Uterus (tissue), 4 donors: ENCODE results near the gene THSD4. TPM values are rescaled to one million over a fixed set of nuclear protein-coding genes. Genes with fewer than 3 reads are reported as not detected.
"Not testable (repeated sequence)": the region's sequence is repeated elsewhere in the genome, so short reads cannot be mapped to it uniquely, and the experiment has no call there.

Experiments
- DNase-seq, 2 donors: peaks; one replicate each; pipeline ENCODE4 v3.0.0-alpha.2; 2019 to 2020
- H3K27ac ChIP-seq, 2 donors: fragments of 200-600 bp; sonication (generic); 1 replicate in 1 of 2; 2 replicates in 1 of 2; pipeline ENCODE4 v1.5.1; 2016 to 2018
- H3K27me3 ChIP-seq, 2 donors: fragments of 200-600 bp; sonication (generic); one replicate each; pipeline ENCODE4 v1.5.1; 2018 to 2019; ENCODE audit warnings: control low read depth in 1 of 2
- H3K36me3 ChIP-seq, 2 donors: fragments of 200-600 bp; sonication (generic); one replicate each; pipeline ENCODE4 v1.5.1; 2019; ENCODE audit warnings: control low read depth in 1 of 2
- H3K4me1 ChIP-seq, 2 donors: fragments of 200-600 bp; sonication (generic); one replicate each; pipeline ENCODE4 v1.5.1; 2018 to 2019; ENCODE audit warnings: control low read depth in 1 of 2
- H3K4me3 ChIP-seq, 2 donors: fragments of 200-600 bp; sonication (generic); 1 replicate in 1 of 2; 2 replicates in 1 of 2; pipeline ENCODE4 v1.5.1; 2018 to 2019; ENCODE audit warnings: mild to moderate bottlenecking in 1 of 2
- H3K9me3 ChIP-seq, 2 donors: fragments of 200-600 bp; sonication (generic); one replicate each; pipeline ENCODE4 v1.5.1; 2019; ENCODE audit warnings: control low read depth in 1 of 2
- POLR2A ChIP-seq, 2 donors: fragments of 450-650 bp; IDR thresholded peaks; one replicate each; pipeline ENCODE4 v1.6.1; 2016; ENCODE audit warnings: antibody characterized with exemption in 2 of 2, mild to moderate bottlenecking in 1 of 2, moderate library complexity in 1 of 2
- intact Hi-C: fragments of 100-400 bp; cut with DNase I; formaldehyde crosslinking; loops from one replicate; pipeline ENCODE4 v1.15.1; 2023; ENCODE audit warnings: low total_unique reads
- total RNA-seq, 4 donors: library from RNA; depleted of rRNA in 3 of 4; stranded (reverse); fragments of >200 nt in 3 of 4; gene quantifications; one replicate each; pipeline versions ENCODE4 v1.1.0 to v1.2.4, GENCODE V29; 2014 to 2023
- TF ChIP-seq, protein P1 (sequence below), 4 experiments: fragments of 200-600 bp in 2 of 4; fragments of 450-650 bp in 2 of 4; sonication (generic) in 2 of 4; IDR thresholded peaks; one replicate each; pipeline ENCODE4 v1.5.1; 2016 to 2019; ENCODE audit warnings: antibody characterized with exemption in 4 of 4, mild to moderate bottlenecking in 2 of 4, moderate library complexity in 1 of 4
- donor health status: DM: yes; HTN: yes; CAD: no.

Gene THSD4
- total RNA-seq, 4 donors from 2014 or later = 7.1 to 144 (median 35.4) TPM

DNA sequence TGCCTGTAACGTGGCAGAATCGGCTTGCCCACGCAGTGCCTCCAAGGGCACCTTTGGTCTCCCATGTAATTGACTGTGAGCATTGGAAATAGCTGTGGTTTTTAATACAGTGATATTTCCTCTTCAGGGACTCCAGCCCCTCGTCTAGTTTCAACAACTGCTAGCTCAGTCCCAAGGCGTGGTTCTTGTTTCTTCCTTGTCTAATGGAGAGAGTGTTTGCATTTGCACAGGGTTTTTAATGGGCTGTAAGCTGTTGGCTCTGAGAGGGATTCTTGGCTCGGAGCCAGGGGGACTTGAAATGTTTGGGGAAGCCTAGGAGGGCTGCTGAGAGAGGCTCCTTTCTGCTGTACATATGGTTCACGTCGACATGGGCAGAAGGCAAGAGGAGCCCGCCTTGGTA lies 86.2 kb downstream of the THSD4 start:
- Histone ChIP-seq H3K27ac (no peak overlapping the region), H3K4me1 (no peaks in the 10 kb centered on the region), H3K27me3 (no peaks in the 10 kb centered on the region), H3K4me3 (no peak overlapping the region), H3K9me3 (no peaks in the 10 kb centered on the region), H3K36me3 (no peaks in the 10 kb centered on the region)
- no peak for DNase-seq
- intact Hi-C loops = no loop called here
- TF ChIP-seq POLR2A (IDR thresholded peaks at IDR 0.05) = no peak
- TF ChIP-seq, protein P1, sequence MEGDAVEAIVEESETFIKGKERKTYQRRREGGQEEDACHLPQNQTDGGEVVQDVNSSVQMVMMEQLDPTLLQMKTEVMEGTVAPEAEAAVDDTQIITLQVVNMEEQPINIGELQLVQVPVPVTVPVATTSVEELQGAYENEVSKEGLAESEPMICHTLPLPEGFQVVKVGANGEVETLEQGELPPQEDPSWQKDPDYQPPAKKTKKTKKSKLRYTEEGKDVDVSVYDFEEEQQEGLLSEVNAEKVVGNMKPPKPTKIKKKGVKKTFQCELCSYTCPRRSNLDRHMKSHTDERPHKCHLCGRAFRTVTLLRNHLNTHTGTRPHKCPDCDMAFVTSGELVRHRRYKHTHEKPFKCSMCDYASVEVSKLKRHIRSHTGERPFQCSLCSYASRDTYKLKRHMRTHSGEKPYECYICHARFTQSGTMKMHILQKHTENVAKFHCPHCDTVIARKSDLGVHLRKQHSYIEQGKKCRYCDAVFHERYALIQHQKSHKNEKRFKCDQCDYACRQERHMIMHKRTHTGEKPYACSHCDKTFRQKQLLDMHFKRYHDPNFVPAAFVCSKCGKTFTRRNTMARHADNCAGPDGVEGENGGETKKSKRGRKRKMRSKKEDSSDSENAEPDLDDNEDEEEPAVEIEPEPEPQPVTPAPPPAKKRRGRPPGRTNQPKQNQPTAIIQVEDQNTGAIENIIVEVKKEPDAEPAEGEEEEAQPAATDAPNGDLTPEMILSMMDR (IDR thresholded peaks at IDR 0.05) = no peak

DNA sequence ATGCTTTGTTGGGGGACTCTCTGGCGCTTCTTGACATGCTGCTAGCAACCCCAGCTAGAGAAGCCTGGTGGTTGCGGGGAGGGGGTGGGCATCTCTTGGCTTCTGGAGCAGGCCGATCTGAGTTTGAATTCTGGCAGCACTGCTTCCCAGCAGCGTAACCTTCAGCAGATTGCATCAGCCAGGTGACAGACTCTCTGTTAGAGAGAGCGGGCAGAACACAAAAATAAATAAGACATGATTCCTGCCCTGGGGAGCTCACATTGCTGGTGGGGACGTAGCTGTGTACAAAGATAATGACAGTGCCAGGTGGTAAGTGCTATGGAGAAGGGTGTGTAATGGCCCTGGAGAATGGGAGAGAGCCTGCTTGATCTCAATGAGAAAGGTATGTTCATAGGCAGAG lies 87.4 kb downstream of the THSD4 start:
- no peaks in the 10 kb centered on the region for H3K4me1 ChIP-seq
- no peak overlapping the region for H3K4me3 ChIP-seq
- TF ChIP-seq POLR2A (IDR thresholded peaks at IDR 0.05) = no peak
- TF ChIP-seq, protein P1 (IDR thresholded peaks at IDR 0.05) = no peak
- no peak overlapping the region for H3K27ac ChIP-seq
- H3K9me3 ChIP-seq = no peaks in the 10 kb centered on the region
- intact Hi-C loops = no loop called here
- H3K36me3 ChIP-seq = no peaks in the 10 kb centered on the region
- H3K27me3 ChIP-seq = no peaks in the 10 kb centered on the region
- DNase-seq = no peak

DNA sequence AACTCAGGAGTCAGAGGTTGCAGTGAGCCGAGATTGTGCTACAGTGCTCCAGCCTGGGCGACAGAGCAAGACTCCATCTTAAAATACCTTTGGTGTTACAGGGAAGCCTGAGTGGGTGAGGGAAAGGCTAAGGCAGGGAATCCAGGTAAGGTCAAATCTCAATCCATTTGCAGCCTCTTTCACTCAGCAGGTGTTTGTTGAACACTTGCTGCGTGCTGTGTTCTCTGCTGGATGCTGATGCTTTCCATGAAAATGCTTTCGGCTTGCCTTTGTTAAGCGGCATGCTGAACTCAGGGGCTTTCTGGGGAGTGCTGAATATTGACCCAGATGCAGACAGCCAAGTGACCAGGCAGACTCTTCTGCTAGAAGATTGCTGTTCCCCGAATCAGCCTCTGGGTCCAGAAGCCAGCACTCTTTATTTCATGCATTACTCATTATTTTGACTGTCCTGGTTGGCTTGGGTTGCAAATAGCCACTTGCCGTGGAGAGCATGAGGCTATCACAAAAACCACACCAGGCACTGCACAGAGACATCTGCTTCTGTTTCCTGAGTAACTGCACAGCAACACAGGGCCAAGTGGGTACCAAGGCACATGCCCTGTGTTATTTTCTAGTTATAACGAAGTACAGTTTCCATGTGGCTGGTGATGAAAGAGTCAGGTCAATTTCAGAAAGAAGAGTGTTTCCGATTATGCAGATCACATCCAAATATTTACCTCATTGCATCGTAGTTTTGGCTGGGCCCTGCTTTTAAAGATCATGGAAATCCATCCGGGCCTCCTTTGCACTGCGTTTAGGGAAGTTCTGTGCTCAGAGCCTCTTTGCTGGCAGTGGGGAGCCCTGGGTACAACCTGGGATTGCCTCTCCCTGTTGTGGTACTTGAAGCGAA lies 88.6 kb downstream of the THSD4 start:
- no peak for DNase-seq
- Histone ChIP-seq H3K27ac (no peak overlapping the region), H3K9me3 (no peaks in the 10 kb centered on the region), H3K36me3 (no peaks in the 10 kb centered on the region), H3K4me1 (no peaks in the 10 kb centered on the region), H3K4me3 (no peak overlapping the region), H3K27me3 (no peaks in the 10 kb centered on the region)
- TF ChIP-seq, protein P1 (IDR thresholded peaks at IDR 0.05) = no peak
- no peak for TF ChIP-seq POLR2A (IDR thresholded peaks at IDR 0.05)
- intact Hi-C loops = no loop called here

DNA sequence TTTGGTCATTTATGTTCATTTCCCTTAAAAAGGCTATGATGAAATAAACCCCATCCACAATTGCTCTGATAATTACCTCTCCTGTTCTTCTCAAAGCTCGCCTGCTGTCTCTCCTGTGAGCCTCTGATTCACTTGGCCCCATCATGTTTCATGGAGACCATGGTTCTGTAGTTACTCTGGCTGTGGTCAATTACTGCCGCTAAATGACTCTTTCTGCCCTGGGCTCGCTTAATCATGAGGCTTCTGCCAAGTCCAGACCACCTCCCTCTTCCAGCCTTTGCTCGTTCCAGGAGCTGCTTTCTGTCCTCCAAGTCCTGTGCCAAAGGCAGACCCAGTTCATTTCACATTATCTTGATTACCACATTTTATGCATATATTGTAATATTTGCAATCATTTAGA lies 91.9 kb downstream of the THSD4 start:
- no peaks in the 10 kb centered on the region for H3K4me1 ChIP-seq
- no peak for TF ChIP-seq POLR2A (IDR thresholded peaks at IDR 0.05)
- TF ChIP-seq, protein P1 (IDR thresholded peaks at IDR 0.05) = no peak

DNA sequence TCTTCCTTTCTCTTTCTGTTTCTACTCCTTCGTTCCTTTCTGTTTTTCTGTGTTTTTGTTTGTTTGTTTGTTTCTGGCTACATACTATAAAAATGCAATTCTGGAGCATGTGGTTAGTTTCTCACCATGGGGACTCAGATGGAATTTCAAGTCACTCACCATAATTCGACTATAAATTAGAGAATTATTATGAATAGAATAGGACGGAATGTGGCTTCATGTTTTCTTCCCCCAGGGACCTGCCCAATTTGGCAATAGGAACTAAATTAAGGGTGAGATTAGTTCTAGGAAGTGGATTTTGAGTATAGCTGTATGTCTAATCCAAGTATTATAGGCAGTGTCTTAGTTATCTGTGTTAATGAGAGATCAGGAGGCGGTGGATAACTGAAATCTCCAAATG lies 96.9 kb downstream of the THSD4 start:
- Histone ChIP-seq H3K4me3 (no peak overlapping the region), H3K27ac (no peak overlapping the region), H3K4me1 (no peaks in the 10 kb centered on the region), H3K36me3 (no peaks in the 10 kb centered on the region), H3K27me3 (no peaks in the 10 kb centered on the region), H3K9me3 (no peaks in the 10 kb centered on the region)
- TF ChIP-seq, protein P1 (IDR thresholded peaks at IDR 0.05) = no peak
- no peak for TF ChIP-seq POLR2A (IDR thresholded peaks at IDR 0.05)
- intact Hi-C loops = no loop called here
- DNase-seq = no peak

More for the DNA sequence above, 91.9 kb downstream of the THSD4 start:
- no peaks in the 10 kb centered on the region for H3K9me3 ChIP-seq
- DNase-seq = no peak
- no peak overlapping the region for H3K27ac ChIP-seq
- intact Hi-C loops = no loop called here
- no peaks in the 10 kb centered on the region for H3K27me3 ChIP-seq
- no peaks in the 10 kb centered on the region for H3K36me3 ChIP-seq
- H3K4me3 ChIP-seq = no peak overlapping the region

DNA sequence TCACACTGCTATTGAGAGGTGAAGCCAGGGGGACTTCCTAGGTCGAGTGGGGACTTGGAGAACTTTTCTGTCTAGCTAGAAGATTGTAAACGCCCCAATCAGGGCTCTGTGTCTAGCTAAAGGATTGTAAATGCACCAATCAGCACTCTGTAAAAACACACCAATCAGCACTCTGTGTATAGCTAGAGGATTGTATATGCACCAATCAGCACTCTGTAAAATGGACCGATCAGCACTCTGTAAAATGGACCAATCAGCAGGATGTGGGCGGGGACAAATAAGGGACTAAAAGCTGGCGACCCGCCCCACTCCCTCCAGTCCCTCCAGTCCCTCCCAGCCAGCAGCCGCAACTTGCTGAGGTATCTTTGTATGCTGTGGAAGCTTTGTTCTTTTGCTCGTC lies 98.7 kb downstream of the THSD4 start:
- H3K4me3 ChIP-seq, DNase-seq, intact Hi-C loops, H3K27ac ChIP-seq, H3K4me1 ChIP-seq, H3K9me3 ChIP-seq, H3K36me3 ChIP-seq, H3K27me3 ChIP-seq: not testable (repeated sequence)
